Sigmoid colon (tissue), 7 donors: ENCODE results near the gene CNTN4. TPM values are rescaled to one million over a fixed set of nuclear protein-coding genes. Genes with fewer than 3 reads are reported as not detected.
"Not testable (repeated sequence)": the region's sequence is repeated elsewhere in the genome, so short reads cannot be mapped to it uniquely, and the experiment has no call there.

Source experiments
- DNase-seq: peaks from one replicate; pipeline ENCODE4 v3.0.0-alpha.2; 2019
- H3K27ac ChIP-seq, 4 donors: fragments of 200-600 bp; sonication (generic); one replicate each; pipeline ENCODE4 v1.5.1; 2016 to 2019; ENCODE audit warnings: mild to moderate bottlenecking in 1 of 4
- H3K27me3 ChIP-seq, 3 donors: fragments of 200-600 bp; sonication (generic); one replicate each; pipeline ENCODE4 v1.5.1; 2019; ENCODE audit warnings: mild to moderate bottlenecking in 1 of 3
- H3K36me3 ChIP-seq, 4 donors: fragments of 200-600 bp; sonication (generic); one replicate each; pipeline ENCODE4 v1.5.1; 2016 to 2019
- H3K4me1 ChIP-seq, 4 donors: fragments of 200-600 bp; sonication (generic); one replicate each; pipeline ENCODE4 v1.5.1; 2017 to 2019
- H3K4me3 ChIP-seq, 4 donors: fragments of 200-600 bp; sonication (generic); one replicate each; pipeline ENCODE4 v1.5.1; 2017 to 2019; ENCODE audit warnings: mild to moderate bottlenecking in 2 of 4, moderate library complexity in 1 of 4
- H3K9me3 ChIP-seq, 4 donors: fragments of 200-600 bp in 3 of 4; sonication (generic) in 3 of 4; one replicate each; pipeline versions ENCODE4 v1.5.1 to v1.6.1; 2013 to 2019
- EP300 ChIP-seq, 4 donors: sonication (generic); formaldehyde crosslinking; IDR thresholded peaks; one replicate each; pipeline ENCODE4 v1.6.1; 2017; ENCODE audit warnings: antibody characterized with exemption in 4 of 4
- POLR2A ChIP-seq, 2 donors: fragments of 450-650 bp; IDR thresholded peaks; one replicate each; pipeline ENCODE4 v1.6.1; 2016; ENCODE audit warnings: antibody characterized with exemption in 2 of 2, mild to moderate bottlenecking in 2 of 2, moderate library complexity in 2 of 2
- POLR2AphosphoS5 ChIP-seq, 4 donors: sonication (generic); formaldehyde crosslinking; IDR thresholded peaks; one replicate each; pipeline ENCODE4 v1.6.1; 2017; ENCODE audit warnings: antibody characterized with exemption in 4 of 4
- WGBS, 2 donors: extraction: QIAGEN DNeasy Blood & Tissue Kit; methylation state at CpG; one replicate each; pipeline ENCODE4 v1.1.7; 2013; 5-methylcytosine and 5-hydroxymethylcytosine counted together
- intact Hi-C: fragments of 100-400 bp; cut with DNase I; formaldehyde crosslinking; loops from one replicate; pipeline ENCODE4 v1.15.1; 2023
- polyA plus RNA-seq, 3 donors: library from polyadenylated mRNA; stranded (reverse); fragments of 200-250 nt; gene quantifications; one replicate each; pipeline ENCODE4 v1.2.3, GENCODE V29; 2013
- total RNA-seq, 4 donors: library from RNA; depleted of rRNA; stranded (reverse); fragments of >200 nt; gene quantifications; one replicate each; pipeline ENCODE4 v1.1.0, GENCODE V29; 2016
- TF ChIP-seq, protein P1 (sequence below), 4 experiments: fragments of 450-650 bp in 3 of 4; fragments of 200-600 bp in 1 of 4; IDR thresholded peaks; one replicate each; pipeline ENCODE4 v1.5.1; 2016 to 2019; ENCODE audit warnings: antibody characterized with exemption in 4 of 4, mild to moderate bottlenecking in 3 of 4, moderate library complexity in 2 of 4
- donor health status: healthy with polysubstance abuse.
- donor health status: Bipolar disorder and iron deficiency.
- donor health status: healthy.

The CNTN4 gene
- total and polyA plus RNA-seq, 7 donors, result 1.4 to 10.0 (median 7.5) TPM

DNA sequence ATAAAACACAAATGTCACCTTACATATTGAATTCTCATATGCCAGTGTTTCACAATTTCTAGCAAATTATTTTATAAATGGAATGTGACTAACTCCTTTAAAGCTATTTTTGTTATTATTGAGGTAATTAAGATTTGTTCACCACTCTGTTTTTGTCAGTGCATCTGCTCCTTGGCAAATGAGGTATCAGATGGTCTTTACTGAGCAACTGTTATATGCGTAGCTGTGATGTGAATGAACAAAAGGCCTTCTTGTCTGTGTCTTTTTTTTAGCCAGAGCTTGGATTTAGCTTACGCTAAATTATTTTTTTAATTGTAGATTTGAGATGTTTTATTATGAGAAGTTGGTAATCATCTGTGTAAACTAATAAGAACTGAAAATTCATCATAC lies 886.2 kb downstream of the CNTN4 start:
- TF ChIP-seq EP300 (IDR thresholded peaks at IDR 0.05) (no peak), POLR2A (IDR thresholded peaks at IDR 0.05) (no peak), POLR2AphosphoS5 (IDR thresholded peaks at IDR 0.05) (no peak)
- TF ChIP-seq, protein P1, sequence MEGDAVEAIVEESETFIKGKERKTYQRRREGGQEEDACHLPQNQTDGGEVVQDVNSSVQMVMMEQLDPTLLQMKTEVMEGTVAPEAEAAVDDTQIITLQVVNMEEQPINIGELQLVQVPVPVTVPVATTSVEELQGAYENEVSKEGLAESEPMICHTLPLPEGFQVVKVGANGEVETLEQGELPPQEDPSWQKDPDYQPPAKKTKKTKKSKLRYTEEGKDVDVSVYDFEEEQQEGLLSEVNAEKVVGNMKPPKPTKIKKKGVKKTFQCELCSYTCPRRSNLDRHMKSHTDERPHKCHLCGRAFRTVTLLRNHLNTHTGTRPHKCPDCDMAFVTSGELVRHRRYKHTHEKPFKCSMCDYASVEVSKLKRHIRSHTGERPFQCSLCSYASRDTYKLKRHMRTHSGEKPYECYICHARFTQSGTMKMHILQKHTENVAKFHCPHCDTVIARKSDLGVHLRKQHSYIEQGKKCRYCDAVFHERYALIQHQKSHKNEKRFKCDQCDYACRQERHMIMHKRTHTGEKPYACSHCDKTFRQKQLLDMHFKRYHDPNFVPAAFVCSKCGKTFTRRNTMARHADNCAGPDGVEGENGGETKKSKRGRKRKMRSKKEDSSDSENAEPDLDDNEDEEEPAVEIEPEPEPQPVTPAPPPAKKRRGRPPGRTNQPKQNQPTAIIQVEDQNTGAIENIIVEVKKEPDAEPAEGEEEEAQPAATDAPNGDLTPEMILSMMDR (IDR thresholded peaks at IDR 0.05), result no peak
- Histone ChIP-seq H3K4me3 (no peak overlapping the region), H3K27me3 (no peaks in the 10 kb centered on the region), H3K36me3 (no peaks in the 10 kb centered on the region), H3K9me3 (no peaks in the 10 kb centered on the region), H3K27ac (no peak overlapping the region), H3K4me1 (no peaks in the 10 kb centered on the region)
- DNase-seq, result no peak
- WGBS, 2 donors, result 95 to 97% methylated on average over 2 of the region's 2 CpGs
- intact Hi-C loops, result no loop called here

DNA sequence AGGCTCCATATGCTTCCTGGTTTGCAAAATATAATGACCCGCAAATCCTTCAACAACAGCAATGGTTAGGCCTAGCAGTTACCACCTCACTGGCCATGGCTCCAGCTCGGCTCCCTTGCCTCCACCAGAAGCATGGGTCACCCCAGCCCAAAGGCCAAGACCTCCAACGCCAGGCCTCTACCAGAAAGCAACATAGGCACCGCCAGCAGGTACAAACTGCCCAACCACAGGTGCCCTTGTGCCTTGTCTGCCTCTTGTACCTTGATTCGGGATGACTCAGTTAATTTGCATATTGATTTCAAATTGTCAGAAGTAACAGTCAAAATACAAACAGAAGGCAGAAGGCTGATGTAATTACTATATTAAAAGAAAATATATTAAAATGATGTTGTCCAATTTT lies 886.8 kb downstream of the CNTN4 start:
- no peak for TF ChIP-seq POLR2AphosphoS5 (IDR thresholded peaks at IDR 0.05)
- TF ChIP-seq, protein P1 (IDR thresholded peaks at IDR 0.05), result no peak
- no peak for TF ChIP-seq EP300 (IDR thresholded peaks at IDR 0.05)
- H3K27ac ChIP-seq, result no peak overlapping the region
- no peak for DNase-seq
- no peaks in the 10 kb centered on the region for H3K9me3 ChIP-seq
- H3K36me3 ChIP-seq, result no peaks in the 10 kb centered on the region
- no peaks in the 10 kb centered on the region for H3K27me3 ChIP-seq
- H3K4me1 ChIP-seq, result no peaks in the 10 kb centered on the region
- intact Hi-C loops, result no loop called here
- 92 to 94% methylated on average over 5 of the region's 5 CpGs for WGBS, 2 donors
- H3K4me3 ChIP-seq, result no peak overlapping the region

DNA sequence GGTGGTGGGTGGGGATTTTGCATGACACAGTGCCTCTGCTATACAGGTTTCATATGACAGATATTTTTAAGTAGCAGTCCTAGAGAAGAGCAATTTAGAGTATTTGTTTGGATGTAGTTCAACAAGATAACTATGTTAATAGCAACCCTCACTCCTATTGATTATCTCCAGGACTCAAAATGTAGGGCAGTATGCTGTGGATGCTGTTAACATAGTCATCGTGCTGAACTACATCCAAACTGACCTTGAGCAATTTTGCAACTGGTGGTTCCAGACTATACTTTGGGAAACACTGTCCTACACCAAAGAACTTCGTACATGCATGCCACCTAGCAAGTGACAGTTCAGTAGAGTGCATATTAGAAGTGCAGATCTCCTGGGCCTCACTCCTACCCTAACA lies 893.9 kb downstream of the CNTN4 start:
- Histone ChIP-seq H3K4me3 (no peak overlapping the region), H3K36me3 (no peaks in the 10 kb centered on the region), H3K4me1 (no peaks in the 10 kb centered on the region), H3K9me3 (no peaks in the 10 kb centered on the region), H3K27me3 (no peaks in the 10 kb centered on the region), H3K27ac (no peak overlapping the region)
- WGBS, 2 donors, result 70 to 82% methylated on average over 2 of the region's 2 CpGs
- DNase-seq, result no peak
- TF ChIP-seq EP300 (IDR thresholded peaks at IDR 0.05) (no peak), POLR2A (IDR thresholded peaks at IDR 0.05) (no peak)
- TF ChIP-seq, protein P1 (IDR thresholded peaks at IDR 0.05), result no peak
- intact Hi-C loops, result no loop called here

DNA sequence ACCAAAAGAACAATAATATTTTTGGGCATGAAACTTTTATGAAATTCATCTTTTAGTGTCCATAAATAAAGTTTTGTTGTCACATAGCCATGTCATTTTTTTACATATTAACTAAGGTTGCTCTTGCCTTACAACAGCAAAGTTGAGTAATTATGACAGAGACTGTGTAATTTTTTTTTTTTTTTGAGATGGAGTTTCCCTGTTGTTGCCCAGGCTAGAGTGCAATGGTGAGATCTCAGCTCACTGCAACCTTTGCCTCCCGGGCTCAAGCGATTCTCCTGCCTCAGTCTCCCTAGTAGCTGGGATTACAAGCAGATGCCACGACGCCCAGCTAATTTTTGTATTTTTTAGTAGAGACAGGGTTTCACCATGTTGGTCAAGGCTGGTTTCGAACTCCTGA lies 894.5 kb downstream of the CNTN4 start:
- DNase-seq, H3K9me3 ChIP-seq, intact Hi-C loops, H3K4me1 ChIP-seq, H3K27me3 ChIP-seq, H3K27ac ChIP-seq, H3K36me3 ChIP-seq, H3K4me3 ChIP-seq: not testable (repeated sequence)
- 92 to 93% methylated on average over 5 of the region's 5 CpGs for WGBS, 2 donors

DNA sequence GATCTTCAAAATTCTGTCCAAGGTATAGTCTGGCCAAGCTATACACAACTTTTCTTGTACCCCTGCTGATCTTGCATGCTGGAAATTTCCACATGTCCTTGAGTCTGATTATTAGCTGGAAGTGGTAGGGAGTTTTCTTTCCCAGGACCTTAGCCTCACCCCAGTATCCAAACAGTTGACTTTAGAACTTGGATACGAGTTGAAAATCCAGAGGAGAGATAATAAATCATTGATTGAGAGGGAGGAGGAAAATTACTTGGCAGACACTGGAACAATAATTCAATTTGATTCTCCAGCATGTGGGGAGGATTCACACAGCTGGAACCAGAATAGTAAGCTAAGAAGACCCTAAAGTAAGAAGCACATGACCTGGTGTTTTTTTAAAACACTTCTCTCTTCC lies 895.1 kb downstream of the CNTN4 start:
- no peak overlapping the region for H3K27ac ChIP-seq
- H3K36me3 ChIP-seq, result no peaks in the 10 kb centered on the region
- DNase-seq, result no peak
- intact Hi-C loops, result no loop called here
- no peaks in the 10 kb centered on the region for H3K4me1 ChIP-seq
- H3K27me3 ChIP-seq, result no peaks in the 10 kb centered on the region
- no peak overlapping the region for H3K4me3 ChIP-seq
- H3K9me3 ChIP-seq, result no peaks in the 10 kb centered on the region
- 3 to 41% methylated on average over 1 of the region's 1 CpG for WGBS, 2 donors
- TF ChIP-seq, protein P1 (IDR thresholded peaks at IDR 0.05), result no peak
- TF ChIP-seq POLR2A (IDR thresholded peaks at IDR 0.05) (no peak), EP300 (IDR thresholded peaks at IDR 0.05) (no peak), POLR2AphosphoS5 (IDR thresholded peaks at IDR 0.05) (no peak)
